K562 (cell line): ENCODE data around the gene C2CD2. TPM values are rescaled to one million over a fixed set of nuclear protein-coding genes. Genes with fewer than 3 reads are reported as not detected.

Experiments used
- CBFA2T3 ChIP-seq: fragments of 450-650 bp; IDR thresholded peaks from 2 replicates; pipeline ENCODE4 v1.6.1; 2017
- CBX1 ChIP-seq: sonication (generic); IDR thresholded peaks from 2 replicates; pipeline ENCODE4 v1.6.1; 2016; ENCODE audit warnings: antibody characterized with exemption, low read depth, mild to moderate bottlenecking
- FOXP1 ChIP-seq: sonication (generic); formaldehyde crosslinking; IDR thresholded peaks from 2 replicates; pipeline ENCODE4 v1.8.0; 2022; ENCODE audit warnings: mild to moderate bottlenecking, missing genetic modification reagents
- GABPA ChIP-seq: fragments of 200-800 bp; sonication (Bioruptor generic); conservative IDR thresholded peaks from 2 replicates; pipeline ENCODE4 v1.6.1; 2016; ENCODE audit warnings: low read depth, missing genetic modification characterization, missing compliant biosample characterization
- HDAC6 ChIP-seq: IDR thresholded peaks from 2 replicates; pipeline ENCODE4 v1.6.1; 2012; ENCODE audit warnings: low read depth, mild to moderate bottlenecking, control low read depth, inconsistent platforms, low read length, moderate library complexity
- HEY1 ChIP-seq: fragments of 250-450 bp; sonication (Bioruptor Pico); IDR thresholded peaks from 2 replicates; pipeline ENCODE4 v1.5.0; 2020; ENCODE audit warnings: mild to moderate bottlenecking, moderate library complexity, borderline replicate concordance
- HIVEP1 ChIP-seq: fragments of 250-450 bp; sonication (Bioruptor Pico); IDR thresholded peaks from 2 replicates; pipeline ENCODE4 v1.4.0; 2020; ENCODE audit warnings: mild to moderate bottlenecking
- KDM5B ChIP-seq: fragments of 200-600 bp; sonication (generic); IDR thresholded peaks from 2 replicates; pipeline ENCODE4 v1.6.1; 2012; ENCODE audit warnings: low read depth, mild to moderate bottlenecking, moderate library complexity, low read length, control low read depth, inconsistent platforms; ENCODE audit not compliant: insufficient replicate concordance
- MYNN ChIP-seq, 2 experiments: sonication (generic); formaldehyde crosslinking in 1 of 2; IDR thresholded peaks; 2 replicates each; pipeline versions ENCODE4 v1.5.0 to v1.6.1; 2016 to 2020; ENCODE audit warnings: antibody characterized with exemption in 1 of 2, missing genetic modification reagents in 1 of 2
- PTTG1 ChIP-seq: fragments of 450-650 bp; IDR thresholded peaks from 2 replicates; pipeline ENCODE4 v1.6.1; 2016; ENCODE audit warnings: low read depth, mild to moderate bottlenecking, missing genetic modification characterization, missing compliant biosample characterization
- RBM34 ChIP-seq: fragments of 200-400 bp; formaldehyde crosslinking; IDR thresholded peaks from 2 replicates; pipeline ENCODE4 v1.6.1; 2018; ENCODE audit warnings: low read length, borderline replicate concordance; ENCODE audit not compliant: insufficient read depth
- RBM39 ChIP-seq: fragments of 200-400 bp; formaldehyde crosslinking; optimal IDR thresholded peaks from 2 replicates; pipeline ENCODE3; 2018; ENCODE audit warnings: low read depth, low read length
- SAFB2 ChIP-seq: fragments of 200-400 bp; formaldehyde crosslinking; IDR thresholded peaks from 2 replicates; pipeline ENCODE4 v1.6.1; 2018; ENCODE audit warnings: borderline replicate concordance, low read length, low read depth, moderate library complexity; ENCODE audit not compliant: severe bottlenecking
- SIRT6 ChIP-seq: IDR thresholded peaks from one replicate; pipeline ENCODE4 v1.6.1; 2012; ENCODE audit warnings: low read depth, mild to moderate bottlenecking, control low read depth, inconsistent platforms, low read length, moderate library complexity
- STAT5A ChIP-seq: IDR thresholded peaks from 2 replicates; pipeline ENCODE4 v1.6.1; 2012; ENCODE audit warnings: low read length, inconsistent platforms, borderline replicate concordance
- TAF9B ChIP-seq: fragments of 450-650 bp; IDR thresholded peaks from 2 replicates; pipeline ENCODE4 v1.6.1; 2018; ENCODE audit warnings: mild to moderate bottlenecking; ENCODE audit not compliant: partially characterized antibody
- TCFL5 ChIP-seq: fragments of 250-450 bp; sonication (Bioruptor Pico); conservative IDR thresholded peaks from 2 replicates; pipeline ENCODE4 v1.6.1; 2021; ENCODE audit warnings: mild to moderate bottlenecking, moderate library complexity, matching md5 sums
- THRAP3 ChIP-seq: fragments of 450-650 bp; IDR thresholded peaks from 2 replicates; pipeline ENCODE4 v1.6.1; 2016; ENCODE audit warnings: mild to moderate bottlenecking, inconsistent platforms, borderline replicate concordance
- TRIM28 ChIP-seq: fragments of 450-650 bp; IDR thresholded peaks from 2 replicates; pipeline ENCODE4 v1.6.1; 2017
- YY1 ChIP-seq, 3 experiments: IDR thresholded peaks; 2 replicates each; pipeline ENCODE4 v1.6.1; 2011; ENCODE audit warnings: low read length in 2 of 3, mild to moderate bottlenecking in 2 of 3, moderate library complexity in 2 of 3, borderline replicate concordance in 1 of 3, control low read depth in 1 of 3, low read depth in 1 of 3; ENCODE audit not compliant: insufficient read depth in 3 of 3, insufficient replicate concordance in 2 of 3, control insufficient read depth in 1 of 3, insufficient read length in 1 of 3; ENCODE audit errors: extremely low read depth in 1 of 3
- ZBTB7A ChIP-seq: IDR thresholded peaks from 2 replicates; pipeline ENCODE4 v1.6.1; 2011; ENCODE audit warnings: low read depth, mild to moderate bottlenecking, low read length, moderate library complexity, borderline replicate concordance; ENCODE audit not compliant: control insufficient read depth
- ZKSCAN3 ChIP-seq: fragments of 250-450 bp; sonication (Bioruptor Pico); IDR thresholded peaks from 2 replicates; pipeline ENCODE4 v1.4.0; 2020
- ZNF124 ChIP-seq: sonication (generic); formaldehyde crosslinking; IDR thresholded peaks from 2 replicates; pipeline ENCODE4 v1.8.1; 2022; ENCODE audit warnings: missing genetic modification reagents
- ZNF165 ChIP-seq: fragments of 250-450 bp; sonication (Bioruptor Pico); IDR thresholded peaks from 2 replicates; pipeline ENCODE4 v1.4.0; 2020; ENCODE audit warnings: borderline replicate concordance
- ZNF263 ChIP-seq: sonication (generic); formaldehyde crosslinking; IDR thresholded peaks from 2 replicates; pipeline ENCODE4 v1.8.0; 2022; ENCODE audit warnings: mild to moderate bottlenecking, missing genetic modification reagents, borderline replicate concordance
- ZNF311 ChIP-seq: fragments of 250-450 bp; sonication (Bioruptor Pico); IDR thresholded peaks from 2 replicates; pipeline ENCODE4 v1.4.0; 2020; ENCODE audit warnings: mild to moderate bottlenecking, moderate library complexity
- ZNF408 ChIP-seq: fragments of 250-450 bp; sonication (Bioruptor Pico); IDR thresholded peaks from 2 replicates; pipeline ENCODE4 v1.4.0; 2020; ENCODE audit warnings: low read depth, mild to moderate bottlenecking, moderate library complexity
- ZNF431 ChIP-seq: sonication (generic); formaldehyde crosslinking; IDR thresholded peaks from 2 replicates; pipeline ENCODE4 v1.8.0; 2022; ENCODE audit warnings: mild to moderate bottlenecking, missing genetic modification reagents
- ZNF583 ChIP-seq: fragments of 250-450 bp; sonication (Bioruptor Pico); IDR thresholded peaks from 2 replicates; pipeline ENCODE4 v1.4.0; 2020
- ZNF766 ChIP-seq: fragments of 200-800 bp; sonication (Bioruptor generic); conservative IDR thresholded peaks from 2 replicates; pipeline ENCODE4 v1.6.1; 2016; ENCODE audit warnings: missing genetic modification characterization, missing compliant biosample characterization
- polyA plus RNA-seq, 8 experiments: library from polyadenylated mRNA; depleted of rRNA in 4 of 8; stranded (reverse) in 5 of 8; unstranded in 3 of 8; fragments of >200 nt; fragmentation: Nextera tagmentation in 2 of 8; fragmentation: Illumina TruSeq in 1 of 8; extraction: Ambion mirVana in 2 of 8; extraction: Trizol in 1 of 8; gene quantifications; 2 replicates each; pipeline versions ENCODE4 v1.2.1 to v1.2.3, GENCODE V29; 2011 to 2014; ENCODE audit warnings: inconsistent platforms in 1 of 8, missing spikeins in 1 of 8
- total RNA-seq, 7 experiments: library from RNA; depleted of rRNA in 6 of 7; stranded (reverse); fragments of >200 nt in 6 of 7; fragmentation: Illumina TruSeq in 2 of 7; extraction: Trizol in 2 of 7; gene quantifications; 2 replicates each; pipeline versions ENCODE4 v1.2.1 to v1.2.3, GENCODE V29; 2011 to 2021; ENCODE audit warnings: low replicate concordance in 1 of 7
- TF ChIP-seq, protein P1 (sequence below): fragments of 250-450 bp; sonication (Bioruptor Pico); IDR thresholded peaks from 2 replicates; pipeline ENCODE4 v1.8.0; 2021; ENCODE audit warnings: moderate library complexity, mild to moderate bottlenecking, inconsistent platforms

C2CD2 gene
- total and polyA plus RNA-seq, 9 of the 15 experiments (the other 6 are each of a cell fraction or from before 2014, with no cell fraction given): 1.3 to 21.6 (median 12.1) TPM

DNA sequence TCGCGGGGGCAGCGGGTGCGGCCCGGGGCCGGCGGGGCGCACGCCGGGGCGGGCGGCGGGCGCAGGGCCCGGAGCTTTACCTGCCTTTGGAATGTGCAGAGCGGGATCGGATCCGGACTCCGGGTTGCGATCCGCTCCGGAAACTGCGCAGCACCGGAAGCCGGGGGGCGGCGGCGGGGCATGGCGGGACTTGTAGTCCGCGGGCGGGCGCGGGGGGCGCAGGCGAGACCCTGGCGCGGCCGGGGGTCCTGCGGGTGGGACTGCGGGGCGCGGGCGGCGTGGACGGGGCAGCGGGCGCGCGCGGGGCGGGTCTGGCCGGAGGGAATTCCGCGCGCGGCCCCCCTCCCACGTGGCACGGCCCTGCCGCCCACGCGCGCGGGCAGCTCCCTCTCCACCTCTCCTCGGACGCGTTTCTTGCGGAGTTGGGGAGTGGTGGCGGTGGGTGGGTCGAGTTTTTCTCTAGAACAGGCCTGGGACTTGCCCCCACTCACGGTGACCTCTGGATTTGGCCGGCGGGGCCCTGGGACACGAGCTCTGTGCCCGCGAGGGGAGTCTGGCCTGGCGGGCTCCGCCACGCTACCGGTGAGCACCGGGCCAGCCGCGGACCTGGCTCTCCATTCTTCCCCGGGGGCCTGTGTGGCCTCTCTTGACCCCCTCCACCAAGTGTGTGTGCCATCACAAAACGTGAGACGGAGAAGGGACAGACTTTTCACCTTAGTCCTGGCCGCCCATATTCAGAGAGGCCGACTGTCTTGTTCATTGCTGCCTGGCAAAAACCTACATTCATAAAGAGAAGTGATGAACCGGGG, 74.4 kb downstream of the C2CD2 start, which contains the start of gene PRDM15 (continued):
- TF ChIP-seq, protein P1, sequence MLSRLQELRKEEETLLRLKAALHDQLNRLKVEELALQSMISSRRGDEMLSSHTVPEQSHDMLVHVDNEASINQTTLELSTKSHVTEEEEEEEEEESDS (CRISPR knock-in tag): no peak
- TF ChIP-seq ZNF583 (no peak), STAT5A (no peak), MYNN (IDR thresholded peaks at IDR 0.05) (no peak), MYNN (CRISPR knock-in tag; IDR thresholded peaks at IDR 0.05) (no peak), THRAP3 (no peak), HIVEP1 (CRISPR knock-in tag) (no peak), ZNF311 (CRISPR knock-in tag) (no peak), SIRT6 (no peak), TRIM28 (no peak), ZNF408 (CRISPR knock-in tag) (no peak), HEY1 (CRISPR knock-in tag) (no peak), TAF9B (no peak), TCFL5 (CRISPR knock-in tag) (no peak), ZBTB7A (peak; percentile 98), CBX1 (no peak), ZNF431 (CRISPR knock-in tag) (peak; percentile 35; the same call in 1 of the 2 replicates), ZNF766 (CRISPR knock-in tag) (peak; percentile 87), ZNF165 (CRISPR knock-in tag) (no peak), ZKSCAN3 (CRISPR knock-in tag) (no peak), RBM39 (no peak), PTTG1 (no peak), ZNF263 (CRISPR knock-in tag) (0 out of 2 replicates have a peak, but pooled peaks have one; percentile 45), GABPA (tag) (peak; percentile 96), HDAC6 (no peak), RBM34 (no peak), CBFA2T3 (no peak), KDM5B (peak; percentile 69), YY1 (IDR thresholded peaks at IDR 0.05; ENCODE audit: borderline replicate concordance in 1 of 3, control insufficient read depth in 1 of 3, extremely low read depth in 1 of 3, insufficient read depth in 3 of 3, insufficient read length in 1 of 3, insufficient replicate concordance in 2 of 3, low read depth in 1 of 3, low read length in 2 of 3) (peak in 2 of 3 experiments; percentile 17 to 30), FOXP1 (CRISPR knock-in tag) (peak; percentile 65; the same call in 1 of the 2 replicates), SAFB2 (no peak), ZNF124 (CRISPR knock-in tag) (no peak)
